ENCODE results near the gene KCNS1.

KCNS1 gene

DNA sequence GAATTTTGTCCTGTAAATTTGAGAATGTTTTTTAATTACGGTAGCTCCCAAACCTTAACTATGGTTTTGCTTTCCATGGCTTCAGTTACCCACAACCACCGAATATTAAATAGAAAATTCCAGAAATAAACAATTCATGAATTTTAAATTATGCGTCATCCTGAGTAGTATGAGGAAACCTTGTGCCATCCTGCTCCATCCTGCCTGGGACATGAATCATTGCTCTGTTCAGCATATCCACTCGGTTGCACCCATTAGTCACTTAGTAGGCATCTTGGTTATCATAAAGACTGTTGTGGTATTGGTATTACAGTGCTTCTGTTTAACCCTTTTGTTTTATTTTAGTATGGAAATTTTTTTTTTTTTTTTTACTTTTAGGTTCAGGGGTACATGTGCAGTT lies 39.7 kb downstream of the KCNS1 start:
- no peak for TF ChIP-seq CTCF (IDR thresholded peaks at IDR 0.05; ENCODE audit: low read depth, low read length)
- H3K4me3 ChIP-seq (replicated peaks in 1 of 2; ENCODE audit: low read depth in 2 of 2, low read length in 2 of 2): no peak overlapping the region
- DNase-seq (ENCODE audit: low read depth in 2 of 2): peak; percentile 79 to 95

GRCh38 chr20:45060294-45060693 lies 40.6 kb downstream of the KCNS1 start:
- no peak for TF ChIP-seq CTCF (IDR thresholded peaks at IDR 0.05; ENCODE audit: low read depth, low read length)
- H3K4me3 ChIP-seq (replicated peaks in 1 of 2; ENCODE audit: low read depth in 2 of 2, low read length in 2 of 2): no peak overlapping the region
- DNase-seq (ENCODE audit: low read depth in 2 of 2): no peak

DNA sequence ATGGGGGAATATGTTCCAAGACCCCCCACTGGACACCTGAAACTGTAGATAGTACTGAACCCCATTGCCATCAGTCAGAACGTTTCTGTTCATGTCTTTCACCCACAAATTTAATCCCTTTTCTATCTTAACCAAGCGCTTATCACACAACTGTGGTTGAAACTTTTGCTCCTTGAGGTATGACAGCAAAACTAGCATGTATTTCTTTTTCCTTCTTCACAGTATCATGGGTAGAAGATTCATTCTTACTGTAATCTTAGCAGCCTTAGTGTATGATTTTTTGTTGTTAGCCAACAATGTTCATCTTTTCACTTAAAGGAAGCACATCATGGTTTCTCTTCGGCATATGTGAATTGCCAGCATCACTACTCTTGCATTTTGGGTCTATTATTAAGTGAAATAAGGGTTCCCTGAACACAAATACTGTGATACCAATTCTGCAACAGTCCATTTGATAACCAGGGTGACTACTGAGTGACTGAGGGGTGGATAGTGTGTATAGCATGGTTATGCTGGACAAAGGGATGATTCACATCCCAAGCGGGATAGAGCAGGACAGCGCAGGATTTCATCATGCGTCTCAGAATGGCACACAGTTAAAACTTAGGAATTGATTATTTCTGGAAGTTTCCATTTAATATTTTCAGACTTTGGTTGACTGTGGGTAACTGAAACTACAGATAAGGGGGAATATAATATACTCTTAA lies 41.8 kb downstream of the KCNS1 start:
- peak; percentile 52 to 81 for DNase-seq (ENCODE audit: low read depth in 2 of 2)
- no peak overlapping the region for H3K4me3 ChIP-seq (replicated peaks in 1 of 2; ENCODE audit: low read depth in 2 of 2, low read length in 2 of 2)
- TF ChIP-seq CTCF (IDR thresholded peaks at IDR 0.05; ENCODE audit: low read depth, low read length): no peak

GRCh38 chr20:45058168-45058850 lies 42.6 kb downstream of the KCNS1 start:
- DNase-seq (ENCODE audit: low read depth in 2 of 2): no peak
- no peak overlapping the region for H3K4me3 ChIP-seq (replicated peaks in 1 of 2; ENCODE audit: low read depth in 2 of 2, low read length in 2 of 2)
- no peak for TF ChIP-seq CTCF (IDR thresholded peaks at IDR 0.05; ENCODE audit: low read depth, low read length)

DNA sequence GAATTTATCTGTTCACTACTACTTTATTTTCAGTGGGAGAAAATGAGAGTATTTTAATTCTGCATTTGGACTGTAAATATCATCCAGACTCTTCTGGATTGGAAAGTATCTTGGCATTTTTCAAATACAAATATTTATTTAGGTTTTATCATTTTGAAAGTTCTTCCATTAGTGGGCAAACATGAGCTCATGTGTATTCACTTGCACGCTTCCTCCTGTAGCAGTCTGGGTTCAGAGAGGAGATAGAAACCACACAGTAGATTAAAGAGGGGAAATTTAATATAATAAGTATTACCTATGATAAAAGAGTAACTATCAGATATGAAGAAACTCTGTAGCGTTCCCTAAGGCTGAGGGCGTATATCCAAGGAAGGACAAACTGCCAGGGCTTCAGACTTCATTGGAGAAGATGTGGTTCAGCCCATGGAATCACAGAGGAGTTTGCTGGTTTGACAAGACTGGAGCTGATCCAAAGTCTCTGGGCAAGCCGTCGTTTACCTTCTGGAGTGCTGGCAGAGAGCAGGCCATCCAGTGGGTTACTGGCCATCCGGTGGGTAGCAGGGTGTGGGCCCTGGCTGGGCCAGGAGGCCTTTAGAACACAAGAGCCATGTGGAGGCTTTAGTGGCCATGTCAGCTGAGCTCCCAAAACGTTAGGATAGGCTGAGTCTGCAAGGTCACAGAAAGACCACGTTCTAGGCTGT lies 44.3 kb downstream of the KCNS1 start:
- no peak for DNase-seq (ENCODE audit: low read depth in 2 of 2)
- H3K4me3 ChIP-seq (replicated peaks in 1 of 2; ENCODE audit: low read depth in 2 of 2, low read length in 2 of 2): no peak overlapping the region
- no peak for TF ChIP-seq CTCF (IDR thresholded peaks at IDR 0.05; ENCODE audit: low read depth, low read length)

DNA sequence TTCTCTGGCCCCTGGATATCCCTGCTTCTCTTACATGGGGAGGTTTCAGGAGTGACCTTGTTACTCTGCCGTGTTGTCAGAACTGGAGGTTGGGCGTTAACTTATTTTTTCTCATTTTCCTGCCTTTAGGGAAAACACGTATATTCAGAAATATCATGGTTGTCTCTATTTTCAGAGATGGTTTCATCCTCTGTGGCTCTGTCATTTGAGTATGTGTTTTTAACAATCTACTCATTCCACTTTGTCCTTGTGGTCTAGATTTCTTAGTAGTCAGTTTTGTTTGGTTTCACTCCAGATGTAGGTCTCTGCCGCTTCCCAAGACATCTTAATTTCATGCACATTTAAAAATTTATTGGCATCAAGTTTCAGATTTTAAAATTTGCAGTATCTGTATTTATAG lies 45.9 kb downstream of the KCNS1 start:
- H3K4me3 ChIP-seq (replicated peaks in 1 of 2; ENCODE audit: low read depth in 2 of 2, low read length in 2 of 2): no peak overlapping the region
- no peak for DNase-seq (ENCODE audit: low read depth in 2 of 2)

More for the DNA sequence above, 45.9 kb downstream of the KCNS1 start:
- TF ChIP-seq CTCF (IDR thresholded peaks at IDR 0.05; ENCODE audit: low read depth, low read length): no peak

Measured in cardiac fibroblast (primary cell).